ENCODE measurements around the gene TFF3. TPM values are rescaled to one million over a fixed set of nuclear protein-coding genes. Genes with fewer than 3 reads are reported as not detected.

Gene TFF3
- total and polyA plus RNA-seq, 2 experiments from 2014 or later, result 1.2 to 3.3 TPM

DNA sequence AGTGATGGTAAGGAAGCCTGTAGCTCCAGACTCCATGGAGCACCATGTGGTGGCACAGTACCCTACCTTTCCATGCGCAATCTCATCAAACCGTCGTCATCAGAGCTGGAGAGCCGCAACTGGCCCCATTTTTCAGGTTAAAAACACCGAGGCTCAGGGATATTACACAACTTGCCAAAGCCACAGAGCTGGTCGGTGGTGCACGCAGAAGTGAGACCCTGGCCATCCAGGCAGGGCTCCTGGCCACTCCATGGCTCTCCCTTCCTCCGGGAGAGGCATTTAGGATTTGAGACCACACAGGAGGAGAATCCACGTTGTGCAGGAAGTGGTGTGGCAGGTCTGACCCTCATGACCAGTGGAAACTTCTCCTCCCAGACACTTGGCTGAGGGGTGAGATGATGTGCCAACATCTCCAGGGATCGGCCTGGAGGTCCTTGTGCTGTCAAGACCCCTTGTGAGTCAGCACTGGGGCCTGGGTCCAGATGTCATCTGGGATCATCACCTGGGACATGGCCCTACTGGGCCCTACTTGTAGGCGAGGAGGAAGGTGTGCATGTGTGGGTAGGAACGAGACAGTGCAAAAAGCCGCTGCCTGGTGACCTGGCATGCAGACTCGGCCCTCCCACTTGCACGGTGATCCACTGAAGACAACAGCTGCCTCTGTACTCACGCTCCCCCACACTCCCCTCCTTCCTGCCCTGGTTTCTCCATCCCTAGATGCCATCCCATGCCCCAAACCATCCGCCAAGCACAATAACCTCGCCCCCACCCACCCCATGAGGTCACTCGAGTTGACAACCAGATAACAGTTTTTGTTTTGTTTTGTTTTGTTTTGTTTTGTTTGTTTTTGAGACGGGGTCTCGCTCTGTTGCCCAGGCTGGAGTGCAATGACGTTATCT, 10.4 kb downstream of the TFF3 start:
- peaks cover 12% of the 10 kb centered on the region for H3K27me3 Mint-ChIP-seq (ENCODE audit: insufficient read depth, low read depth, poor library complexity)

GRCh38 chr21:42303443-42303842, 11.8 kb downstream of the TFF3 start:
- no peak overlapping the region for H3K27ac ChIP-seq (ENCODE audit: low read depth)
- no peak overlapping the region for H2AFZ ChIP-seq
- no peak overlapping the region for H3K4me2 ChIP-seq
- Mint-ChIP-seq H3K27ac (no peak overlapping the region), H3K4me1 (peaks cover 2% of the 10 kb centered on the region; the same call in 1 of the 3 replicates), H3K9me3 (no peaks in the 10 kb centered on the region), H3K4me3 (no peak overlapping the region), H3K36me3 (ENCODE audit: low read depth) (no peaks in the 10 kb centered on the region), H3K27me3 (ENCODE audit: insufficient read depth, low read depth, poor library complexity) (peaks cover 12% of the 10 kb centered on the region)
- no peaks in the 10 kb centered on the region for H3K4me1 ChIP-seq (ENCODE audit: insufficient read depth)
- ATAC-seq (no peak), DNase-seq (ENCODE audit: low spot score) (no peak)
- no peaks in the 10 kb centered on the region for H3K27me3 ChIP-seq (ENCODE audit: insufficient read depth)
- no peaks in the 10 kb centered on the region for H3K79me2 ChIP-seq (replicated peaks; ENCODE audit: insufficient read depth)
- no peaks in the 10 kb centered on the region for H3K36me3 ChIP-seq (ENCODE audit: insufficient read depth)
- H4K20me1 ChIP-seq (replicated peaks; ENCODE audit: insufficient read depth), result no peaks in the 10 kb centered on the region
- no peak overlapping the region for H3K4me3 ChIP-seq
- H3F3A ChIP-seq (replicated peaks; ENCODE audit: low read depth), result no peaks in the 10 kb centered on the region
- H3K9me2 ChIP-seq (ENCODE audit: insufficient read depth), result no peaks in the 10 kb centered on the region
- no peak for TF ChIP-seq EZH2 (IDR thresholded peaks at IDR 0.05; ENCODE audit: low read depth, unreplicated experiment)
- TF ChIP-seq CREB1 (CRISPR knock-in tag; IDR thresholded peaks at IDR 0.05; ENCODE audit: low read depth), result no peak
- no peak for TF ChIP-seq STAT1 (IDR thresholded peaks at IDR 0.05; ENCODE audit: unreplicated experiment)
- TF ChIP-seq, protein P1, sequence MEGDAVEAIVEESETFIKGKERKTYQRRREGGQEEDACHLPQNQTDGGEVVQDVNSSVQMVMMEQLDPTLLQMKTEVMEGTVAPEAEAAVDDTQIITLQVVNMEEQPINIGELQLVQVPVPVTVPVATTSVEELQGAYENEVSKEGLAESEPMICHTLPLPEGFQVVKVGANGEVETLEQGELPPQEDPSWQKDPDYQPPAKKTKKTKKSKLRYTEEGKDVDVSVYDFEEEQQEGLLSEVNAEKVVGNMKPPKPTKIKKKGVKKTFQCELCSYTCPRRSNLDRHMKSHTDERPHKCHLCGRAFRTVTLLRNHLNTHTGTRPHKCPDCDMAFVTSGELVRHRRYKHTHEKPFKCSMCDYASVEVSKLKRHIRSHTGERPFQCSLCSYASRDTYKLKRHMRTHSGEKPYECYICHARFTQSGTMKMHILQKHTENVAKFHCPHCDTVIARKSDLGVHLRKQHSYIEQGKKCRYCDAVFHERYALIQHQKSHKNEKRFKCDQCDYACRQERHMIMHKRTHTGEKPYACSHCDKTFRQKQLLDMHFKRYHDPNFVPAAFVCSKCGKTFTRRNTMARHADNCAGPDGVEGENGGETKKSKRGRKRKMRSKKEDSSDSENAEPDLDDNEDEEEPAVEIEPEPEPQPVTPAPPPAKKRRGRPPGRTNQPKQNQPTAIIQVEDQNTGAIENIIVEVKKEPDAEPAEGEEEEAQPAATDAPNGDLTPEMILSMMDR (conservative IDR thresholded peaks at IDR 0.05; ENCODE audit: low read depth in 2 of 2), result no peak
- no peak for TF ChIP-seq EZH2phosphoT487 (IDR thresholded peaks at IDR 0.05; ENCODE audit: unreplicated experiment)
- no peak for TF ChIP-seq JUNB (IDR thresholded peaks at IDR 0.05; ENCODE audit: unreplicated experiment)
- TF ChIP-seq ZNF462 (CRISPR knock-in tag; IDR thresholded peaks at IDR 0.05), result no peak

More for the DNA sequence above, 10.4 kb downstream of the TFF3 start:
- Mint-ChIP-seq H3K4me3 (no peak overlapping the region), H3K36me3 (ENCODE audit: low read depth) (no peaks in the 10 kb centered on the region), H3K4me1 (peaks cover 4% of the 10 kb centered on the region; the same call in 2 of the 3 replicates), H3K9me3 (no peaks in the 10 kb centered on the region), H3K27ac (no peak overlapping the region)
- DNase-seq (ENCODE audit: low spot score) (no peak), ATAC-seq (no peak)
- Histone ChIP-seq H3K36me3 (ENCODE audit: insufficient read depth) (no peaks in the 10 kb centered on the region), H3K4me3 (no peak overlapping the region), H3K79me2 (replicated peaks; ENCODE audit: insufficient read depth) (no peaks in the 10 kb centered on the region), H3K9me2 (ENCODE audit: insufficient read depth) (no peaks in the 10 kb centered on the region), H3K4me1 (ENCODE audit: insufficient read depth) (no peaks in the 10 kb centered on the region), H4K20me1 (replicated peaks; ENCODE audit: insufficient read depth) (no peaks in the 10 kb centered on the region), H3F3A (replicated peaks; ENCODE audit: low read depth) (no peaks in the 10 kb centered on the region), H3K27ac (ENCODE audit: low read depth) (no peak overlapping the region), H2AFZ (no peak overlapping the region), H3K4me2 (no peak overlapping the region), H3K27me3 (ENCODE audit: insufficient read depth) (no peaks in the 10 kb centered on the region)
- TF ChIP-seq EZH2phosphoT487 (IDR thresholded peaks at IDR 0.05; ENCODE audit: unreplicated experiment), result no peak
- TF ChIP-seq ZNF331 (CRISPR knock-in tag; IDR thresholded peaks at IDR 0.05; ENCODE audit: low read depth), result no peak
- TF ChIP-seq STAT1 (IDR thresholded peaks at IDR 0.05; ENCODE audit: unreplicated experiment), result no peak
- no peak for TF ChIP-seq JUNB (IDR thresholded peaks at IDR 0.05; ENCODE audit: unreplicated experiment)
- TF ChIP-seq ZNF114 (CRISPR knock-in tag; IDR thresholded peaks at IDR 0.05), result no peak

Measured in GM23338 (cell line).